H1 (cell line): ENCODE measurements around the gene AATK. TPM values are rescaled to one million over a fixed set of nuclear protein-coding genes. Genes with fewer than 3 reads are reported as not detected.

Source experiments
- CTCF ChIA-PET: fragments of 300-600 bp; sonication (Branson Sonifier 250); formaldehyde crosslinking; loops from one replicate; lab custom pipeline; 2021; ENCODE audit not compliant: partially characterized antibody; lab: Charles Lee
- POLR2A ChIA-PET: fragments of 300-600 bp; sonication (Branson Sonifier 250); formaldehyde crosslinking; loops from one replicate; lab custom pipeline; 2021; ENCODE audit warnings: inconsistent platforms; ENCODE audit not compliant: partially characterized antibody; lab: Charles Lee
- DNase-seq, 2 experiments: peaks; one replicate each; pipeline versions ENCODE4 v3.0.0 to v3.0.0-alpha.2; 2010 to 2022; ENCODE audit warnings: low spot score in 2 of 2, low read depth in 1 of 2, mixed read lengths in 1 of 2
- FAIRE-seq: peaks from 2 replicates; lab custom pipeline; 2011; peaks lifted over from hg19 to GRCh38; lab: Jason Lieb, UNC
- H2AFZ ChIP-seq: 2 replicates; pipeline ENCODE4 v1.8.1; 2012; ENCODE audit warnings: low read length, inconsistent platforms
- H2AK5ac ChIP-seq: 2 replicates; pipeline ENCODE4 v1.6.1; 2013; ENCODE audit warnings: low read depth, low read length
- H2BK120ac ChIP-seq: replicated peaks from 2 replicates; pipeline ENCODE3; 2013; ENCODE audit warnings: low read depth, low read length, inconsistent platforms
- H2BK12ac ChIP-seq: 2 replicates; pipeline ENCODE4 v1.6.1; 2013; ENCODE audit warnings: low read depth, low read length
- H2BK15ac ChIP-seq: 2 replicates; pipeline ENCODE4 v1.6.1; 2013; ENCODE audit warnings: low read length
- H2BK20ac ChIP-seq: 2 replicates; pipeline ENCODE4 v1.6.1; 2013; ENCODE audit warnings: low read length
- H2BK5ac ChIP-seq: 2 replicates; pipeline ENCODE4 v1.6.1; 2013; ENCODE audit warnings: low read depth, low read length
- H3K14ac ChIP-seq: 2 replicates; pipeline ENCODE4 v1.6.1; 2013; ENCODE audit warnings: inconsistent platforms; ENCODE audit not compliant: insufficient read length
- H3K18ac ChIP-seq: 2 replicates; pipeline ENCODE4 v1.6.1; 2013; ENCODE audit warnings: low read length; ENCODE audit errors: extremely low read depth
- H3K23ac ChIP-seq: 2 replicates; pipeline ENCODE4 v1.6.1; 2013; ENCODE audit warnings: inconsistent platforms; ENCODE audit not compliant: insufficient read length
- H3K23me2 ChIP-seq: 2 replicates; pipeline ENCODE4 v1.6.1; 2013; ENCODE audit warnings: low read depth, low read length
- H3K27ac ChIP-seq: 2 replicates; pipeline ENCODE4 v1.6.1; 2011; ENCODE audit warnings: low read depth, low read length, inconsistent platforms
- H3K27me3 ChIP-seq, 4 experiments: replicated peaks in 1 of 4; 1 replicate in 1 of 4; 2 replicates in 3 of 4; pipeline versions ENCODE4 v1.6.1 to v1.8.1; 2011 to 2013; ENCODE audit warnings: low read length in 3 of 4, mild to moderate bottlenecking in 3 of 4, inconsistent platforms in 2 of 4, mixed read lengths in 2 of 4, moderate library complexity in 1 of 4; ENCODE audit not compliant: control insufficient read depth in 3 of 4, insufficient read depth in 3 of 4; ENCODE audit errors: extremely low read depth in 1 of 4
- H3K36me3 ChIP-seq, 4 experiments: 2 replicates each; pipeline versions ENCODE4 v1.6.1 to v1.8.1; 2011 to 2013; ENCODE audit warnings: mild to moderate bottlenecking in 4 of 4, low read length in 3 of 4, moderate library complexity in 2 of 4, control low read depth in 1 of 4, inconsistent platforms in 1 of 4; ENCODE audit not compliant: insufficient read depth in 4 of 4, control insufficient read depth in 2 of 4
- H3K4ac ChIP-seq: replicated peaks from 2 replicates; pipeline ENCODE3; 2013; ENCODE audit warnings: low read length, low read depth, mixed read lengths, inconsistent platforms; ENCODE audit not compliant: insufficient read length
- H3K4me1 ChIP-seq, 4 experiments: replicated peaks in 1 of 4; 1 replicate in 1 of 4; 2 replicates in 3 of 4; pipeline versions ENCODE4 v1.6.1 to v1.8.1; 2011 to 2013; ENCODE audit warnings: low read length in 3 of 4, inconsistent platforms in 2 of 4, mixed read lengths in 1 of 4; ENCODE audit not compliant: insufficient read depth in 4 of 4, control insufficient read depth in 3 of 4
- H3K4me2 ChIP-seq, 2 experiments: 2 replicates each; pipeline versions ENCODE4 v1.6.1 to v1.8.1; 2011 to 2013; ENCODE audit warnings: low read depth in 2 of 2, low read length in 2 of 2, control low read depth in 1 of 2, inconsistent platforms in 1 of 2, mild to moderate bottlenecking in 1 of 2; ENCODE audit not compliant: insufficient read depth in 1 of 2
- H3K4me3 ChIP-seq, 4 experiments: fragments of 200-600, 300-600 bp in 1 of 4; sonication (generic), shearing (Covaris generic), sonication (Bioruptor Twin) in 1 of 4; 2 replicates each; pipeline versions ENCODE4 v1.5.1 to v1.8.1; 2011 to 2016; ENCODE audit warnings: low read length in 4 of 4, low read depth in 3 of 4, control low read depth in 2 of 4, inconsistent platforms in 2 of 4, mild to moderate bottlenecking in 2 of 4, mixed read lengths in 1 of 4, moderate library complexity in 1 of 4; ENCODE audit not compliant: insufficient read depth in 2 of 4; ENCODE audit errors: extremely low read depth in 1 of 4
- H3K56ac ChIP-seq: replicated peaks from 2 replicates; pipeline ENCODE3; 2013; ENCODE audit warnings: low read depth, mild to moderate bottlenecking, mixed read lengths, low read length, inconsistent platforms; ENCODE audit not compliant: insufficient read length
- H3K79me1 ChIP-seq: 2 replicates; pipeline ENCODE4 v1.6.1; 2013; ENCODE audit warnings: low read depth, low read length, control low read depth
- H3K79me2 ChIP-seq, 2 experiments: 2 replicates each; pipeline versions ENCODE4 v1.6.1 to v1.8.1; 2012 to 2013; ENCODE audit warnings: low read length in 2 of 2, mild to moderate bottlenecking in 2 of 2, inconsistent platforms in 1 of 2; ENCODE audit not compliant: insufficient read depth in 2 of 2, control insufficient read depth in 1 of 2
- H3K9ac ChIP-seq, 4 experiments: replicated peaks in 1 of 4; 1 replicate in 1 of 4; 2 replicates in 3 of 4; pipeline versions ENCODE4 v1.6.1 to v1.8.1; 2011 to 2013; ENCODE audit warnings: low read depth in 3 of 4, low read length in 3 of 4, control low read depth in 2 of 4, mild to moderate bottlenecking in 2 of 4, moderate library complexity in 2 of 4, inconsistent platforms in 1 of 4; ENCODE audit errors: extremely low read depth in 1 of 4
- H3K9me3 ChIP-seq, 2 experiments: 2 replicates each; pipeline versions ENCODE4 v1.6.1 to v1.8.1; 2012 to 2013; ENCODE audit warnings: mild to moderate bottlenecking in 2 of 2, moderate library complexity in 2 of 2, control low read depth in 1 of 2, inconsistent platforms in 1 of 2, low read depth in 1 of 2, low read length in 1 of 2, mixed read lengths in 1 of 2; ENCODE audit not compliant: insufficient read depth in 2 of 2
- H4K20me1 ChIP-seq, 2 experiments: replicated peaks in 1 of 2; 2 replicates each; pipeline versions ENCODE3 to v1.8.1; 2011 to 2013; ENCODE audit warnings: inconsistent platforms in 2 of 2, low read length in 2 of 2, mild to moderate bottlenecking in 1 of 2; ENCODE audit not compliant: insufficient read depth in 2 of 2, control insufficient read depth in 1 of 2
- H4K5ac ChIP-seq: 2 replicates; pipeline ENCODE4 v1.6.1; 2013; ENCODE audit warnings: low read length, low read depth, mixed read lengths, inconsistent platforms; ENCODE audit not compliant: insufficient read length
- H4K8ac ChIP-seq: 2 replicates; pipeline ENCODE4 v1.8.0; 2013; ENCODE audit warnings: mild to moderate bottlenecking, moderate library complexity, low read length, inconsistent platforms; ENCODE audit not compliant: insufficient read depth; ENCODE audit errors: extremely low read depth
- H4K91ac ChIP-seq: replicated peaks from 2 replicates; pipeline ENCODE3; 2013; ENCODE audit warnings: low read length, mixed read lengths, inconsistent platforms; ENCODE audit not compliant: insufficient read length
- BACH1 ChIP-seq: IDR thresholded peaks from 2 replicates; pipeline ENCODE4 v1.6.1; 2012; ENCODE audit warnings: low read length, improper control_type of control experiment
- BRCA1 ChIP-seq: IDR thresholded peaks from 2 replicates; pipeline ENCODE4 v1.6.1; 2012; ENCODE audit warnings: low read depth, low read length, improper control_type of control experiment
- CBX5 ChIP-seq: fragments of 300-800, 300-1000 bp; sonication (generic); IDR thresholded peaks from 2 replicates; pipeline ENCODE4 v1.7.1; 2016; ENCODE audit warnings: antibody characterized with exemption, low read length, low read depth
- CEBPB ChIP-seq: IDR thresholded peaks from 2 replicates; pipeline ENCODE4 v1.6.1; 2012; ENCODE audit warnings: low read depth, low read length
- CHD2 ChIP-seq: IDR thresholded peaks from 2 replicates; pipeline ENCODE4 v1.6.1; 2012; ENCODE audit warnings: low read length, improper control_type of control experiment
- CREB1 ChIP-seq: IDR thresholded peaks from 2 replicates; pipeline ENCODE4 v1.6.1; 2012; ENCODE audit warnings: inconsistent platforms
- EZH2 ChIP-seq: fragments of 200-600 bp; sonication (generic); IDR thresholded peaks from 2 replicates; pipeline ENCODE4 v1.7.1; 2012; ENCODE audit warnings: low read depth, mild to moderate bottlenecking, moderate library complexity, low read length, inconsistent platforms; ENCODE audit not compliant: severe bottlenecking
- KDM4A ChIP-seq: IDR thresholded peaks from one replicate; pipeline ENCODE4 v1.7.1; 2012; ENCODE audit warnings: low read depth, mild to moderate bottlenecking, moderate library complexity, low read length, inconsistent platforms; ENCODE audit not compliant: severe bottlenecking
- SAP30 ChIP-seq: fragments of 300-600 bp; sonication (generic); IDR thresholded peaks from 2 replicates; pipeline ENCODE4 v1.7.1; 2012; ENCODE audit warnings: low read length, moderate library complexity, mild to moderate bottlenecking, inconsistent platforms; ENCODE audit not compliant: insufficient read depth, insufficient replicate concordance
- TAF7 ChIP-seq: optimal IDR thresholded peaks from 2 replicates; pipeline ENCODE3; 2011; ENCODE audit warnings: low read depth, mild to moderate bottlenecking, inconsistent platforms, low read length, moderate library complexity, borderline replicate concordance
- TEAD4 ChIP-seq: IDR thresholded peaks from 2 replicates; pipeline ENCODE4 v1.6.1; 2012; ENCODE audit warnings: low read depth, low read length, inconsistent platforms, mixed read lengths
- WGBS, 2 experiments: shearing (Covaris generic) in 1 of 2; methylation state at CpG; one replicate each; pipeline versions ENCODE4 v1.1.6 to v1.1.7; 2013 to 2015; ENCODE audit warnings: low lambda C conversion rate in 2 of 2, mixed read lengths in 2 of 2, inconsistent platforms in 1 of 2, low coverage in 1 of 2, missing lambda C conversion rate in 1 of 2; ENCODE audit not compliant: insufficient replicate concordance in 2 of 2, insufficient coverage in 1 of 2, insufficient read length in 1 of 2; ENCODE audit errors: extremely low coverage in 1 of 2, missing lambda C conversion rate in 1 of 2; 5-methylcytosine and 5-hydroxymethylcytosine counted together
- polyA plus RNA-seq, 7 experiments: library from polyadenylated mRNA; depleted of rRNA in 3 of 7; stranded (reverse) in 5 of 7; unstranded in 2 of 7; fragments of >200 nt in 5 of 7; fragments of 200-250 nt in 2 of 7; gene quantifications; 1 replicate in 5 of 7; 2 replicates in 1 of 7; 4 replicates in 1 of 7; pipeline versions ENCODE4 v1.2.1 to v1.2.3, GENCODE V29; 2011 to 2013; ENCODE audit warnings: missing spikeins in 2 of 7, mixed read lengths in 2 of 7
- total RNA-seq: library from RNA; stranded (reverse); fragmentation: NEBNext Ultra II Directional; extraction: Animal tissue kit (Norgen Biotek cat#: 25700); gene quantifications from 2 replicates; pipeline ENCODE4 v1.2.1, GENCODE V29; 2021
- TF ChIP-seq, protein P1 (sequence below): IDR thresholded peaks from 2 replicates; pipeline ENCODE4 v1.6.1; 2012; ENCODE audit warnings: low read length, inconsistent platforms

AATK gene
- total and polyA plus RNA-seq, 2 of the 8 experiments (the other 6 are each of a cell fraction or from before 2014, with no cell fraction given) = 1.7 to 3.5 TPM

DNA sequence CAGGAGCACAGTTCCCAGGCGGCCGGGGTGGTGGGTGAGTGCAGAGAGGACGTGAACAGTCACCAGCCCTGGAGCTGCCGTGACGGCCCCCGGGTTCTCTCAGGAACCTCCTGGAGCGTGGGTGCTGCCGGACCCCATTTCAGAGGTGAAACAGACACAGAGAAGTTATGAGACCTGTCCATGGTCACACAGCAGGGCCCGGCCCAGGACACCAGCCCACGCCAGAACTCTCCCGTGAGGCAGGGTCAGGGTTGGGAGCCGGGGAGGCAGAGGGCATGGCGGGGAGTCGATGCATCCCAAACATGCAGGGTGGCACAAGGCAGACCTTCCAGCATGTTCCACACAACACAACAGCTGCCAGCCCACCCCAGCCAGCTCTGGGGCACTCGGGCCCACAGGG lies 4.5 kb downstream of the AATK start:
- Histone ChIP-seq H3K9ac (no peak overlapping the region), H4K20me1 (peaks cover 0 to 2% of the 10 kb centered on the region in 2 experiments), H2BK20ac (no peak overlapping the region), H3K36me3 (no peaks in the 10 kb centered on the region), H4K5ac (no peak overlapping the region), H3K18ac (no peak overlapping the region), H3K4me1 (peaks cover 0 to 9% (median 3%) of the 10 kb centered on the region in 4 experiments; a peak in 4 of 7 replicates), H2BK12ac (no peak overlapping the region), H3K79me1 (no peaks in the 10 kb centered on the region), H2BK5ac (no peak overlapping the region), H3K4ac (no peak overlapping the region), H3K4me2 (no peak overlapping the region), H3K9me3 (no peaks in the 10 kb centered on the region), H2AFZ (no peak overlapping the region), H2BK15ac (no peak overlapping the region), H3K14ac (no peak overlapping the region), H2AK5ac (no peak overlapping the region), H4K91ac (no peak overlapping the region), H2BK120ac (no peak overlapping the region), H3K23me2 (peaks cover 3% of the 10 kb centered on the region; the same call in 1 of the 2 replicates), H4K8ac (no peak overlapping the region), H3K27me3 (peaks cover 0 to 3% (median under 1%) of the 10 kb centered on the region in 4 experiments; a peak in 3 of 7 replicates), H3K79me2 (no peaks in the 10 kb centered on the region), H3K4me3 (no peak overlapping the region), H3K27ac (no peak overlapping the region), H3K23ac (no peak overlapping the region), H3K56ac (no peak overlapping the region)
- 92% methylated on average over 15 of the region's 15 CpGs; no CpG with 5 or more reads in 1 of the 2 experiments for WGBS, 2 experiments
- CTCF ChIA-PET = interaction anchor here (1.2 kb wide), 1 partner anchor 22 kb away, joined by 3 read pairs; no protein-coding TSS in a partner anchor
- DNase-seq (no peak), FAIRE-seq (no peak)
- POLR2A ChIA-PET = interaction anchor here (1.1 kb wide), 1 partner anchor 17 kb away, joined by 3 read pairs; no protein-coding TSS in a partner anchor
- TF ChIP-seq, protein P1, sequence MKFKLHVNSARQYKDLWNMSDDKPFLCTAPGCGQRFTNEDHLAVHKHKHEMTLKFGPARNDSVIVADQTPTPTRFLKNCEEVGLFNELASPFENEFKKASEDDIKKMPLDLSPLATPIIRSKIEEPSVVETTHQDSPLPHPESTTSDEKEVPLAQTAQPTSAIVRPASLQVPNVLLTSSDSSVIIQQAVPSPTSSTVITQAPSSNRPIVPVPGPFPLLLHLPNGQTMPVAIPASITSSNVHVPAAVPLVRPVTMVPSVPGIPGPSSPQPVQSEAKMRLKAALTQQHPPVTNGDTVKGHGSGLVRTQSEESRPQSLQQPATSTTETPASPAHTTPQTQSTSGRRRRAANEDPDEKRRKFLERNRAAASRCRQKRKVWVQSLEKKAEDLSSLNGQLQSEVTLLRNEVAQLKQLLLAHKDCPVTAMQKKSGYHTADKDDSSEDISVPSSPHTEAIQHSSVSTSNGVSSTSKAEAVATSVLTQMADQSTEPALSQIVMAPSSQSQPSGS = no peak
- TF ChIP-seq BACH1 (no peak), EZH2 (no peak), CHD2 (no peak), TEAD4 (no peak), BRCA1 (no peak), CBX5 (no peak), CREB1 (no peak), KDM4A (no peak), SAP30 (no peak), TAF7 (no peak), CEBPB (no peak)
